Right forelimb (tissue), 1 donor: ENCODE measurements around the gene ANK2.
"Not testable (repeated sequence)": the region's sequence is repeated elsewhere in the genome, so short reads cannot be mapped to it uniquely, and the experiment has no call there.

Source experiments
- DNase-seq: peaks from one replicate; pipeline ENCODE4 v3.0.0-alpha.2; 2018

The ANK2 gene

DNA sequence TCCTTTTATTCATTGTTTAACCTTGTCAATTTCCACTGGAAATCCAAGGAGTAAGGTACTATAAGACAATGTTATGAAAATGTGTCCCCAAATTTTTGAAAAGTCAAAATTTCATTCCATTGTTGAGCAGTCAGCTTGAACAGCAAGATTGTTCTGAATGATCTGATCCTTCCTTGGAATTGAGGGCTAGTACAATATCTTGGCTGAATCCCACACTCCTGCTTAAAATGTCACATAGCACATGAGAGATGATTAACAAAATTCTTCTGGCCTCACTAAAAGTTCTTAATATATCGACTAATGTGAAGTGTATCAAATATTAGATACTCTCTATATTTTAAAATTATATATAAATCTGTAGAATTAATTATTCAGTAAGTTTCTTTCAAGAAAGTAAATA is 104.8 kb downstream of the ANK2 start:
- DNase-seq: no peak

DNA sequence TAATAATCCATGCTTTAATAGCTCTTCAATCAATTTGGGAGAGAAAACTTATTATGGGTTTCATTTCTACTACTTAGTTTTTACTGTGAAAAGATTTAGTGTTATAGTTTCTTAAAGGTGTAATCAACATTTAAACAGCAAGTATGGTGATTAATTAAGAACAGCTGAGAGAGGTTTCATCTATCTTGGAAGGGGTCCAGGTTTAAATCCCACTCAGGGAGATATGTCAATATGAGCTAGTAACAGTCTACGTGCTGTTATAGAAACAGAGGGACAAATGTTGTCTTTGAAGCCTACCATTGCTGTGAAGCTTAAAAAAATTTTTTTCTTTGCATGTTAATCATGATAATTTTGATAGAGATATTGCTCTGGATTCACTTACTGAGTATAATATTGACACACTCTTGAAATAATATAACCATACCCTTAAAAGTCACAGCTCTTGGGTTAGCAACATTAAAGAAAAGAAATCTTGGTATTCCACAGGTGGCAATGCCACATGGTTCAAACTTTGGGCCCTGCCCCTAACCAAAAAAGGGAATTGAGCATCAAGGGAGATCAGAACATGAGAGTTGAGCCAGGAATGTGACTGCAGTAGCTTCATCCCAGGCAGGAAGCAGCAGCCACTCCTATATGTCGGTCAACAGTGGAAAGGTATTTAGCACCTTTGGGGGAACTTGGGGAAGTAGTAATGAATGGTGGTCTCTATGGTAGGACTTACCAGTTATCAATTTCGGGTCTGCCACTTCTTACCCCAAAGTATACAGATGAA is 107.8 kb downstream of the ANK2 start:
- no peak for DNase-seq

DNA sequence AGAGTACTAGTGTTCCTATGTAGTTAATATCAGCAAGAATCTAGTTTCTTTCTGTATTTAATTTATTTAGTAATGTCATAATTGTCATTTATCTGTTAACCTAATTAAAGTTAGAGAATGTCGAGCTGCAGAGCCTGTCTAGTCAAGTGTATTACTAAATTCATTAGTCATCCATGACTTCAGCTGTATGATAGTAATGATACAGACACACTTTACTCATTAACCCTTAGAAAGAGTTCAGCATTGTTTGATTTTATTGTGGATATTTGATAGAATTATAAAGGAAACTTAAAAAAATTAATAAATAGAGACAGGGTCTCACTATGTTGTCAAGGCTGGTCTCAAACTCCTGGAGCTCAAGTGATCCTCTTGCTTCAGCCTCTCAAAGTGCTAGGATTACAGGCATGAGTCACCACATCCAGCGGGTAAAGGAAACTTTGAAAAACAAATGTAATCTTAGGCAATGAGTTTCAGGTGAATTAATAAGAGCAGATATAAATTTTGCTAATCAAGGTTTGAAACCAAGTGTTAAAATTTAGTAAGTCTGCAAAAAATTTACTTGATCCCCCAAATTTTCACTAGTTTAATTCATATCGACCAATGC is 110.6 kb downstream of the ANK2 start:
- DNase-seq: no peak

DNA sequence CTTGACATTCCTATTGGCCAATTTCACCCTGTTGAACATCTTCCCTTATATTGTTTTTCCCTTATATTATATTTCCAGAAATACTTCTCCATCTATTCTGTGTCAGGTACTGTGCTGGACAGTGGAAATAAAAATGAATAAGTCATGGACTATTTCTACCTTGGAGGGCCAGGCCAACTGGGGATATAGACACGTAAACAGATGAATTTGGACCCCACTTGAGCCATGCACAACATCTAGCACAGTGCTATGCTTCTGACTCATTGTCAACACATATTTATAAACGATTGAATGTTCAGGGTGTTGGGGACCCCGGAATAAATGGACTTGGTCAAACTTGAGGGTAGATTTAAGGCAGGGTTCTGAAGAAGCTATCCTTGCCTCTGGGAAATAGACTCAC is 111.1 kb downstream of the ANK2 start:
- no peak for DNase-seq

DNA sequence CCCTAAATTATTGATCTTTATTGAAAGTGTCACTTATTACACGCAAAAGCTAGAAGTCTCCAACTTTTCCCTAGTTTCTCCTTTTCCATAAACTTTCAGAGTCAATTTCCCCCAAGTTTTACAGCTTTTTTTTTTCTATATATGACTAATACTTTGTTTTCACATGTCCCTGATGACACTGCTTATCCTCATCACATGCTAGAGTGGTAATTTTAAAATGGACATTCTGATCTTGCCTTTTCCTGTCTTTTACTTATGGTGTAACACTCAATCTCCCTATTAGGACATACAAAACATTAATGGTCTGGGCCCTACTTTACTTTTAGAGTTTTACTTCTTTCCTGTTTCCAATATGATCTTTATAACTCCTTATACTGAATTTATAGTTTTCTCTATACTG is 112.6 kb downstream of the ANK2 start:
- DNase-seq: no peak

DNA sequence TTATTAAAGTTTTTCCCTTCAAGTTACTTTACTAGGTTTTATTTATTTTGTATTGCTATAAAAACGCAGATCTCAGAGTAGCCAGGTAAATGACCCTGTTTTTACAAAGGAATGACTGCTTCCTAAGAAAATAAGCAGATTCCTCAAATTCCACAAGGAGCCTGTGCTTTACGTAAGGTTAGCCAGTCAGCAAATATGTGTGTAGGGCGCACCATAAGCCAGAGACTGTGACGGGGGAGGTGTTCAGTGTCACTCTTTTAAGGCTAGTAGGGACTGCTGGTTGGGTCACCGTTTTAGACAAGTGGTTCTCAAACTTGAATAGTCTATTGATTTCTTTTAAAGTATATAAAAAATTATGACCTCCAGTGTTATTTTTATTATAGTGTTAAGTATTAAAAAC is 119.9 kb downstream of the ANK2 start:
- DNase-seq: no peak

DNA sequence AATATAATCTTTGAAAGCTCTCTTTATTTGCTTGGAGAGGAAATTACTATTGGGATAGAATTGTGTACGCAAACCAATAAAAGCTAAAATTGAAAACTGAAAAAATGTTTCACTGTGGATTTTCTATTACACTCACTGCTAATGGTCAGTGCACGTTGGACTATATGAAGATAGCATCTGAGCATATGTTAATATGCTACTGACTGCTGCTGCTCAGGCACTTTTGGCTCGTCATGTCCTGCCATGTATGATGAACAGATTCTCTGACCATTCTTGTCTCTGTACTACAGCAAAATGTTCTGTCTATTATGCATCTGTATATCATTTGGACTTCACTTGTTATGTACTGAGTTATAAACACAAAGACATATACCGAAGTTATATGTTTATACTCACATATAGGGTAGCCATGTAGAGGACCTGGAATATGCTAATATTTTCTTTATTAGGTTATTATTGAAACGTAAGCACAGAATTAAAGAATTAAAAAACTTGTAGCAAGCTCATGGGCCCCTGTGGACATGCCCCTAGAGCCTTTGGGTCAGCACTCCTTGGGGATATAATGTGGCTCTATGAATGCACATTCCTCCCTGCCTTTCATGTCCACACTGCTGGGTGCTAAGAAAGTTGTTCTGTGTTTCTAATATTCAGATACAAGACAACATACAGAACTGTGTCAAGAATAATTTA is 120.8 kb downstream of the ANK2 start:
- no peak for DNase-seq

DNA sequence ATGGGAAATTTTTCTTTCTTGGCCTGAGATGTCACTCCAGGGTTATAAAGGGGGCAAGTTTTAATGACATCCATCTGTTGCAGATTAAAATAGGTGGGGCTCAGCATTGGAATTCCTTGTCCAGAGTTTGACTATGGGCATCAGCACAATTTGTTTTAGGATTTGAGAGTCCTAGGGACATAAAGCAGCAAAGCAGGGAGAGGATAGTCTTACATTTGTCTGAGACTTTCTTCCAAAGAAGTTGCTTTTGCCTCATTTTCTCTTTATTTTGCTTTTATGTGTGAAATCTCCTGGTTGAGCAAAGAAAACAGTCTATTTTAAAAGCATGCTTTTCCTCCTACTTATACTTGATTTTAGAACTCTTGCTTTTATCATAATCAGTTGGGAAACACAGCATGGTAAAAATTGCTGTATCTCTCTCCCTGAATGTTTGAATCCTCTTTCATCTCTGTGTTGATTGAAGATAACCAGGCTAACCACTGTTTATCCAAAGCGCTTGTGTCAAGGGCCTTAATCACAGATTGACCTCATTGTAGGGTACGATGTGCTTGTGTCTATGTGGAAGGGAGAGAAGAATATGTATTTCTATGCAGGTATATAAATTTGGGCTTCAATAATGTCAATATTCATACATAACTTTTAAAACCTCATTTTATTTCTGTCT is 121.5 kb downstream of the ANK2 start:
- DNase-seq: no peak

DNA sequence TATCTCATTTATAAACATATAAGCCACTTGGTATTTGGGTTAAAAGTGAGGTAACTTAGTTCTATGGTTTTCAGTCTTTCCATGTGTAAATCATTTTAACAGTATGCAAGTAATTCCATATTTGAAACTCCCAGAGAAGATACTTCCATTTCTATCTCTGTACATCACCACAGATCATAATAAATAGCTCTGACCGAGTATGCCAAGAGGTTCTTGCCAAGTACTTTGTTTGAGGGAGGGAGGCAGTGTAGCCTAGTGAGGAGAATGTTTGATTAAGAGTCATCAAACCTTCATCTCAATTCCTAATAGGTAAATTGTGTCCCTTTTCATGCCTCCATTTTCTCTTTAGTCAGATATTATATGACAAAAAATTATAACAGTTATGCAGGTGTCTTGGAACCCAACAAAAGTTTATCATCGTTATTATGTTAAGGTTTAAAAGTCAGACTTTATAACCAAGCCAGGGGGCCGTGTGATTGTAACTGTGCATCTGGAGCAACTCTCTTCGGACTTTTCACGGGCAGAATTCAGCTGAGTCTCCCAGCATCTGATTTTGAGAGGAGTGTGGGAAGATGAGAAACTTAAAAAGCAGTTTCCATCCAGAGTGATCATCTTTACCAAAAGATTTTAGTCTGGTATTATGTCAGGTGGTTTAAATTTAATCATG is 123.8 kb downstream of the ANK2 start:
- no peak for DNase-seq

DNA sequence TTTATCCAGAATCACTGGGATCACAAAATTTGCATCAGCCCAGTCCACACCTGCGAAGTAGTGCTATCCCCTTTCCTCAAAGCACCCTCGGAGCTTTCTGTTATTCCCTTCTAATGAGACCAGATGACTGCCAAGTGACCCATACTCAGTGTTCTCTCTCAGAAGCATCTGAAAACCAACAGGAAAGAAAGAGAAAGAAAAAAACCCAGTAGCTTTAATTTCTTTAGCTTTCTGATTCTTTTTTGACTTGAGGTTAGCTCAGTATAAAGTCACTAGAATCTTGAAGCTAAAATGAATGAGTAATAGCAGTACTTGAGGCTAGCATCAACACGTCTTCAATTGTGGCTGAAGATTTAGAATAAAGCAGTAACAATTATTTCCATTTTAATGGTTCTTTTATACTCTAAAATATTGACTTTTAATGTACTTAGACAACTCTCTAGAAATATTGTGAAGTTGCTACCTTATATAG is 124.4 kb downstream of the ANK2 start:
- DNase-seq: no peak

DNA sequence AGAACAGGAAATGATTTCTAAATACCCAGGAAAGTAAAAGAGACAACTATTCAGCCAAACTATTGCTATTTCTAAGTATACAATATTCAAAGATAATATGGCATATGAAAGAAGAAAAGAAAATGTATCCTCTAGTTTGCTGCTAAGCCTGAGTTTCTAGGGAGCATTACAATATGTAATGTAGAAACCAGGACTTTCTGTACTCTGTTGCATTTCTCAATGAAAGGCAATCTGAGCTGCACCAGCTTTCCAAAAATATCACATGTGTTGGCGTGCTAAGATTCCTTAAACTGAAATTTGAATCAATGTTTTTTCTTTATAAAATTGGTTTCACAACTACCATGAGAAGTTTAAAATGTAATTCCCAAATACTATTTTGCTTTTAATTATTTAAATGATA is 129.6 kb downstream of the ANK2 start:
- DNase-seq: no peak

DNA sequence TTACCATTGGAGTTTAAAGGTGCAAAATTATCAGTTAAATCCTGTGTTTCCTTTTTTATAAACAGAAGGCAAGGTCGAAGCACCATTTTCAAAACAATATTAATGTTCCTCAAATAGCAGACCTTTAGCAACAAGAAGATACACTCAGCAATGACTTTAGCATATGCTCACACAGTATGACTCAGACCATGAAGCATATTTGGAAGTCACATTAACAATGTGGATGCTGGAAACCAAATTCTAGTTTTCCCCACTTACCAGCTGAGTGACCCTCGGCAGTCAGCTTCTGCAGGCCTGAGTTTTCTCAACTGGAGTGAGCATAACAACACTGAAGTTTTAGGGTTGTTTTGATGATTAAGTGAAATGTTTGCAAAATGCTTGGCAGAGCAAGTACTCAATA is 130.5 kb downstream of the ANK2 start:
- DNase-seq: no peak

DNA sequence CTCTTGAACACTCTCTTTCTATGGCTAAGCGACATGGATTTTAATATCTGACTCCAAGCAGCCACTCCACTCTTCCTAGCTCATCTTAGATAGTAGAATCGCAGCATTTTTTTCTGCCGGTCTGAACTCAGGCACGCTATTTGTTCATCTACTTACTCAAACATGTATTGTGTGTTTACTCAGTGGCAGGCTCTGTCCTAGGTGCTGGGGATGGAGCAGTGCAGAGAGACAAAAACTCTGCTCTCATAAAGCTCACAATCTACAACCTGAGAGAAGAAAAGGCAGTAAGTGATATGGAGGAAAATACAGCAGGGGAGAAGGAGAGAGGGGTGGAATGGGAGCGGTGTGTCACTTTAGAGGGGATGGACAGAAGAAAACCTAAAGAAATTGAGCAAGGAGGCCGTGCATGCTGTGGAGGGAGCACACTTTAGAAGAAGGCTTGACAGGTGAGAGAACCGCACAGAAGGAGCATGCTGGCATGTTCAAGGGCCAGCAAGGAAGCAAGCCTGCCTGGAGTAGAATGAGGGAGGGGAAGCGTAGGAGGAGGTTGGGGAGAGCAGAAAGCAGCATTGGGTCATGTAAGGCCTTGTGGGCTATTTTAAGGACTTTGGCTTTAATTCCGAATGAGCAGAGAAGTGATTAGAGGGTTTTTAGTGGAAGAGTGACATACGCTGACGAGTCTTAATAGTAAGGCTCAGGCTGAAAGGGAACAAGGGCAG is 132.0 kb downstream of the ANK2 start:
- no peak for DNase-seq

DNA sequence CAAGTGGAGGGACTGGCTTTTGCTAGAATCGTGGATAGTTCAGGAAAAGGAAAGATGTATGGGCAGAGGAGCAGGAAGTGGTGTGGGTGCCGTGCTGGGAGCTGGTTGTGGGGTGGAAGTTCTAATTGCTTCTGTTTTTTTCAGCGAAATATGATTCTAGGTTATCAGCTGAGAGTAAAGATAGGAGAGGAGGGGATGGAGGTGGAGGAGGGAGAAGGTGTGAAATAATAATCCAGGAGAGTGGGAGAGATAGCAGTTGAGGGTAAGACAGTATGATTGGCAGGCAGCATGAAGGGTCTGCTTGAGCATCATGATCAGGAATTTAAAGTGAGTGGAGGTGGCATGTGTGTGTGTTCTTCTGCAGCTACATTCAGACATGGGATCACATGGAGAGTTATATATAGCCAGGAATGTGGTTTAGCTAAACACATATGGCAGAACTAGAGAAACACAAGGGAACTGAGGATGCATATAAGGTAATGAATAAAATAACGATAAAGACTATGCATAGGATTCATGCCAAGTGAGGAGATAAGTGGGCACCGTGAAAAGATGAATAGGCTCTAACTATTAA is 133.7 kb downstream of the ANK2 start:
- no peak for DNase-seq

DNA sequence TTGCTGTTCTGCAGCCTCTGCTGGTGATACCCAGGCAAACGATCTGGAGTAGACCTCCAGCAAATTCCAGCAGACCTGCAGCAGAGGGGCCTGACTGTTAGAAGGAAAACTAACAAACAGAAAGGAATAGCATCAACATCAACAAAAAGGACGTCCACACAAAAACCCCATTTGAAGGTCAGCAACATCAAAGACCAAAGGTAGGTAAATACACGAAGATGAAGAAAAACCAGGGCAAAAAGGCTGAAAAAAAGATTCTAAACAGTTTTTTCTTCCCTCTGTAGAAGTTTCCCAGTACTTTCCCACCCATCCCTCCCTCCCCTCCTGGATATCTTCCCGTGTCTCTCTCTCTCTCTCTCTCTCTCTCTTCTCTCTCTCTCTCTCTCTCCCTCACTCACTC is 136.8 kb downstream of the ANK2 start:
- not testable (repeated sequence) for DNase-seq

DNA sequence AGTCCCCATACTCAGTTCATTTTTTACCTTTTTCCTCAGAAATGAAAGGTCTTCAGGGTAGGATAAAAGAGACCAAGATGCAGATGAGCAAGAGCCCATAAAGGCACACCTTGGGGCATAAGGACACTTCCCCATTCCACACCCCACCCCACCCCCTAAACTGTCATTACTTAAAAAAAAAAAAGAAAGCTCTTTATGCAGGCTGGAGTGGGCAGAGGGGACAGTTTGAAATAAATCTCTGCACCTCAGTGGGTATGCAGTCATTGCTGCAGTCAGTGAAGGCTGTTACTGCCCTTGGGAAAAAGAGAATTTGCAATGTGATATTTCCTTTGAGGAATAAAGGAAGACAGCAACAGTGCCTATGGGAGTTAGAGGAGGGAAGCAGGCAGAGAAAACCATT is 137.5 kb downstream of the ANK2 start:
- DNase-seq: no peak

DNA sequence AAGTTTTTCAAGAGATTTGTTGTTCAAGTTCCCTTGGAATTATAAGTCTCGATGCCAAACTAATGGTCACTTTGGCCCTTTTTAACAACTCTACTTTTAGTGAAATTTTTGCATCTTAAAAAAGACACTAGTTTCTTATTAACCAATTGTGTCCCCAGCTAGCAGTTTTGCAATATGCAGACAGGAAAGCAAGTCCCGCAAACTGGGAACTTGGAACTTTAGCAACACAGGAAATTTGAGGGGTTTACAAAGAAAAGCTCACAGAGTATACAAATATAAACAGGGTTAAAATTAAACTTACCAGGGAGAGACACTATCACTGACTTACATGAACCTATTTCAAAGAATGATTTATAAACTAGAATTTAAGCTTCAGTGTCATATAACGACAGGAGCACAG is 137.9 kb downstream of the ANK2 start:
- no peak for DNase-seq

DNA sequence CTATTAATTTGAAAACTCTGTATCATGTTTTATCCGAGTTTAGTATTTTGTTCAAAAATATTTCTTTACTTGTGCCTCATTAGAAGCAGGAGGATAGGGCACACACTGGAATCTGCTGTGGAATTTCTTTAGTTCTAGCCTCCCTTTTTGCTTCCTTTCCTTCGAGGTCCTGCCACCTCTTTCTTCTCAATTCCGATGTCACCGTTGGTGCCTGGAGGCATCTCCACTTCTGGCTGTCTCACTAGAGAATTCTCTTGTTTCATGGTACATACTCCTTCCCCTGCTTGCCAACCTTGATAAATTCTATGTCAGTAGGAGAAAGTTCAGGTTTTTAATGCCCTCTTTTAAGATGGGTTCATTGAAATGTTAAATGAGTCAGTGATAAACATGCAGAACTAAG is 140.1 kb downstream of the ANK2 start:
- no peak for DNase-seq

DNA sequence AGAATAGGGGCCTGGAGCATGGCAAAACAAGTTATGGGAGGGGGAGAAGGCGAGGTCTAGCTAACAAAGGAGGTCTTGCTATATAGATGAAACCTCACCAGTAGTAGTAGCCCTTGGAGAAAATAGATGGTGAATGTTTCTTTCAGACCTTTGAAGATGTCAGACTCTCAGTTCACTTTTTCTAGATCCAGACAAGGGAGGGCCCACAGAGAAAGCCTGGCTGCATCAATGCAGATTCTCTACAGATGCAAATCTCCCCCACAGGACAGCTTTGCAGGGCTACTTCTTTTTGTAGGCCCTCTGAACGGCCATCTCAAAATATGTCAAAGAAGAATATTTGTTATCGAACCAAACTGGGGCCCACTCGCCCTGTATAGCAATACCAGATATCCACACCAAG is 159.7 kb downstream of the ANK2 start:
- no peak for DNase-seq

DNA sequence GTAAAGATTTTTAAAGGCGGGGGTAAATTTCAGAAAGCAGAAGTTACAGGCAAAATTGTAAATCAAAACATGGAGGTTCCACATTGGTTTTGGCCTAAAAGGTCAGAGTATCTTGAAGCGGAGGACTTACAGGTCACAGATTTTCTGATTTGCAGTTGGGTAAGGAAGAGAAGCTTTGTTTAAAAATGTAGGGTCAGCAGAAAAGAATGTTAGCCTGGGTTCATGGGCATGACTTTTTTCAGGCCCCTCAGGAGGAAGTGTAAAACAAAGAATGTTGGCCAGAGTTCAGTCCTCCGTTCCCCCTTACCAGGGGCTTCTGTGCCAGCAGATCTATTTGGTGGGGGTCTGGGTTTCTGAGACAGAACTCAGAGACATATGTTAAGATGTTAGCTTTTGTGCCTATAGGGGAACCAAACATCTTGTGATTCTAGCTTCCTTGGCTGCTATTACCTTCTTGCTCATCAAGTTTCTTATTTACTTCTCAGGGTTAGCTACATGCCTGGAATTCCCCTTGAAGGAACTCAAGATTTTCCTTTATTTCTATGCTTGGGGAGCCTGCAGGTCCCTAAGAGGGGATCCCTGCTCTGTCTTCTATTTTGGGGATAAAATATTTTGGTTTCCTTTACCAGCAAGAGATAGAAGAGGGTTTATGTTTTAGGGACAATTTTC is 160.3 kb downstream of the ANK2 start:
- no peak for DNase-seq

DNA sequence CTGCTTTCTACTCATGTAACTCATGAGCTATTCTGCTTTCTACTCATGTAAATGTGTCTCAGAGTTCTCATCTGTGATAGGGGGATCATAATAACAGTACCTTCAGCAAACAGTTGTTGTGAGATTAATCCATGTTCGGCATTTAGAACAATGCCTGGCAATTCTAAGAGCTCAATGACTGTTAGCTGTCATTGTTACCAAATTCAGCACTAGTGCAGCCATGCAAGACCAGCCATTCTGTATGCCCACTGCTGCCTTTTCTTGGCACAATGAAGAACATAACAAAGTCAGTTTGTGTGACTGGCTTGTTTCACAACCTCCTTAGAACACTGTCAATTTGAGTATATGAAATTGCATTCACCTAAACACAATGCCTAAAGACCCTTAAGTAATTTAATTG is 163.2 kb downstream of the ANK2 start:
- no peak for DNase-seq
